IMR-90 (cell line): ENCODE measurements around the gene OGDHL. TPM values are rescaled to one million over a fixed set of nuclear protein-coding genes. Genes with fewer than 3 reads are reported as not detected.

Experiments used
- ATAC-seq: fragments of 200-7000 bp; cut with Tn5 transposase; 2 replicates; pipeline ENCODE4 v1.9.1; 2020; ENCODE audit warnings: low read depth, mild to moderate bottlenecking, moderate library complexity
- BruUV-seq: library from RNA; stranded (reverse); fragments of 400-500 nt; replicated peaks from 2 replicates; lab custom pipeline; 2021; lab: Mats Ljungman, UMichigan
- CTCF ChIA-PET: fragments of 300-600 bp; formaldehyde crosslinking; extraction: SDS; loops from one replicate; lab custom pipeline; 2021; ENCODE audit warnings: antibody characterized with exemption; lab: Yijun Ruan, JAX
- POLR2A ChIA-PET: fragments of 300-600 bp; sonication (Branson Sonifier 250); formaldehyde crosslinking; loops from one replicate; lab custom pipeline; 2022; ENCODE audit warnings: antibody characterized with exemption; ENCODE audit not compliant: unreplicated experiment; lab: Charles Lee
- DNase-seq: peaks from one replicate; pipeline ENCODE4 v3.0.0; 2013
- H2AFZ ChIP-seq: replicated peaks from 2 replicates; pipeline ENCODE3; 2013; ENCODE audit warnings: low read length, mild to moderate bottlenecking; ENCODE audit not compliant: poor library complexity
- H2AK5ac ChIP-seq: 2 replicates; pipeline ENCODE4 v1.6.1; 2013; ENCODE audit warnings: low read depth, low read length, inconsistent platforms
- H2AK9ac ChIP-seq: replicated peaks from 2 replicates; pipeline ENCODE3; 2013; ENCODE audit warnings: mild to moderate bottlenecking, low read depth, low read length, moderate library complexity; ENCODE audit not compliant: poor library complexity
- H2BK120ac ChIP-seq: 2 replicates; pipeline ENCODE4 v1.6.1; 2013; ENCODE audit warnings: low read depth, low read length, inconsistent platforms
- H2BK15ac ChIP-seq: 3 replicates; pipeline ENCODE4 v1.6.1; 2013; ENCODE audit warnings: low read depth, low read length, inconsistent platforms
- H2BK20ac ChIP-seq: 2 replicates; pipeline ENCODE4 v1.6.1; 2013; ENCODE audit warnings: low read depth, mild to moderate bottlenecking, inconsistent platforms, low read length, moderate library complexity
- H2BK5ac ChIP-seq: 2 replicates; pipeline ENCODE4 v1.6.1; 2013; ENCODE audit warnings: mild to moderate bottlenecking, low read depth, low read length, inconsistent platforms; ENCODE audit not compliant: poor library complexity, severe bottlenecking
- H3K14ac ChIP-seq: replicated peaks from 2 replicates; pipeline ENCODE4 v1.6.1; 2013; ENCODE audit warnings: low read depth, low read length, inconsistent platforms
- H3K18ac ChIP-seq: 2 replicates; pipeline ENCODE4 v1.6.1; 2013; ENCODE audit warnings: low read depth, low read length, control low read depth
- H3K23ac ChIP-seq: 2 replicates; pipeline ENCODE4 v1.6.1; 2013; ENCODE audit warnings: low read depth, low read length, inconsistent platforms
- H3K27ac ChIP-seq: 2 replicates; pipeline ENCODE4 v1.5.1; 2013; ENCODE audit warnings: mild to moderate bottlenecking, control low read depth, low read length; ENCODE audit not compliant: insufficient read depth
- H3K27me3 ChIP-seq: 2 replicates; pipeline ENCODE4 v1.6.1; 2013; ENCODE audit warnings: low read length; ENCODE audit not compliant: control insufficient read depth, insufficient read depth
- H3K36me3 ChIP-seq: 2 replicates; pipeline ENCODE4 v1.6.1; 2013; ENCODE audit warnings: low read length, mixed read lengths; ENCODE audit not compliant: control insufficient read depth, insufficient read depth
- H3K4ac ChIP-seq: 2 replicates; pipeline ENCODE4 v1.6.1; 2013; ENCODE audit warnings: low read depth, low read length, inconsistent platforms
- H3K4me1 ChIP-seq: 2 replicates; pipeline ENCODE4 v1.6.1; 2013; ENCODE audit warnings: low read length, mixed read lengths; ENCODE audit not compliant: control insufficient read depth, insufficient read depth
- H3K4me2 ChIP-seq: 2 replicates; pipeline ENCODE4 v1.6.1; 2013; ENCODE audit warnings: low read depth, mild to moderate bottlenecking, control low read depth, low read length, moderate library complexity
- H3K4me3 ChIP-seq: 2 replicates; pipeline ENCODE4 v1.5.1; 2013; ENCODE audit warnings: low read depth, mild to moderate bottlenecking, control low read depth, low read length, moderate library complexity; ENCODE audit not compliant: insufficient read depth
- H3K56ac ChIP-seq: 2 replicates; pipeline ENCODE4 v1.6.1; 2013; ENCODE audit warnings: low read length, inconsistent platforms; ENCODE audit not compliant: insufficient read depth; ENCODE audit errors: extremely low read depth
- H3K79me1 ChIP-seq, 2 experiments: 2 replicates each; pipeline ENCODE4 v1.6.1; 2013; ENCODE audit warnings: low read length in 2 of 2, inconsistent platforms in 1 of 2, low read depth in 1 of 2
- H3K9ac ChIP-seq: 2 replicates; pipeline ENCODE4 v1.6.1; 2013; ENCODE audit warnings: low read depth, low read length, control low read depth
- H3K9me1 ChIP-seq: 2 replicates; pipeline ENCODE4 v1.6.1; 2013; ENCODE audit warnings: low read length, inconsistent platforms; ENCODE audit not compliant: insufficient read depth
- H3K9me3 ChIP-seq: 2 replicates; pipeline ENCODE4 v1.6.1; 2013; ENCODE audit warnings: low read length; ENCODE audit not compliant: control insufficient read depth, insufficient read depth
- H4K20me1 ChIP-seq: 2 replicates; pipeline ENCODE4 v1.6.1; 2013; ENCODE audit warnings: low read length, inconsistent platforms; ENCODE audit not compliant: insufficient read depth
- H4K5ac ChIP-seq: 2 replicates; pipeline ENCODE4 v1.6.1; 2013; ENCODE audit warnings: mild to moderate bottlenecking, low read depth, low read length, control low read depth
- H4K8ac ChIP-seq, 2 experiments: 2 replicates each; pipeline ENCODE4 v1.6.1; 2013; ENCODE audit warnings: low read depth in 2 of 2, low read length in 2 of 2, control low read depth in 1 of 2, inconsistent platforms in 1 of 2
- H4K91ac ChIP-seq: 2 replicates; pipeline ENCODE4 v1.6.1; 2013; ENCODE audit warnings: low read depth, low read length, inconsistent platforms; ENCODE audit not compliant: insufficient read depth
- CHD1 ChIP-seq: IDR thresholded peaks from 2 replicates; pipeline ENCODE4 v1.6.1; 2012; ENCODE audit warnings: low read depth, low read length, improper control_type of control experiment
- MAZ ChIP-seq: IDR thresholded peaks from 2 replicates; pipeline ENCODE4 v1.6.1; 2012; ENCODE audit warnings: low read depth, mild to moderate bottlenecking, low read length, improper control_type of control experiment, moderate library complexity, borderline replicate concordance
- MXI1 ChIP-seq: IDR thresholded peaks from 2 replicates; pipeline ENCODE4 v1.6.1; 2012; ENCODE audit warnings: low read depth, mild to moderate bottlenecking, low read length, moderate library complexity, borderline replicate concordance
- RCOR1 ChIP-seq: IDR thresholded peaks from 2 replicates; pipeline ENCODE4 v1.6.1; 2012; ENCODE audit warnings: mild to moderate bottlenecking, low read length, improper control_type of control experiment; ENCODE audit not compliant: insufficient replicate concordance
- RFX5 ChIP-seq: IDR thresholded peaks from 2 replicates; pipeline ENCODE4 v1.8.0; 2012; ENCODE audit warnings: low read depth, mild to moderate bottlenecking, low read length, moderate library complexity
- WGBS, 2 experiments: methylation state at CpG; one replicate each; pipeline versions ENCODE4 v1.1.5 to v1.1.7; 2013; ENCODE audit warnings: missing lambda C conversion rate in 2 of 2; ENCODE audit not compliant: insufficient read length in 1 of 2; ENCODE audit errors: extremely low coverage in 2 of 2; 5-methylcytosine and 5-hydroxymethylcytosine counted together
- dilution Hi-C: fragments of 300-500 bp; cut with HindIII; formaldehyde crosslinking; loops from one replicate; pipeline ENCODE4 v1.14.3; 2018; ENCODE audit warnings: low sequenced_read_pairs; ENCODE audit not compliant: unreplicated experiment
- in situ Hi-C: fragments of 300-500 bp; cut with MboI; formaldehyde crosslinking; loops from 3 replicates; pipeline ENCODE4 v1.14.3; 2019; ENCODE audit warnings: low sequenced_read_pairs, inconsistent platforms, mixed read lengths
- intact Hi-C: fragments of 100-400 bp; cut with micrococcal nuclease; formaldehyde crosslinking; loops from 2 replicates; pipeline ENCODE4 v1.10.0; 2022
- polyA plus RNA-seq, 3 experiments: library from polyadenylated mRNA; depleted of rRNA; stranded (reverse); fragments of >200 nt; gene quantifications; 2 replicates each; pipeline ENCODE4 v1.2.3, GENCODE V29; 2012; ENCODE audit warnings: low replicate concordance in 1 of 3
- total RNA-seq: library from RNA; depleted of rRNA; stranded (reverse); fragments of >200 nt; gene quantifications from 2 replicates; pipeline ENCODE4 v1.2.3, GENCODE V29; 2012

Gene OGDHL
- total and polyA plus RNA-seq, 2 of the 4 experiments (the other 2 are of a cell fraction): 0.18 to 0.27 TPM

DNA sequence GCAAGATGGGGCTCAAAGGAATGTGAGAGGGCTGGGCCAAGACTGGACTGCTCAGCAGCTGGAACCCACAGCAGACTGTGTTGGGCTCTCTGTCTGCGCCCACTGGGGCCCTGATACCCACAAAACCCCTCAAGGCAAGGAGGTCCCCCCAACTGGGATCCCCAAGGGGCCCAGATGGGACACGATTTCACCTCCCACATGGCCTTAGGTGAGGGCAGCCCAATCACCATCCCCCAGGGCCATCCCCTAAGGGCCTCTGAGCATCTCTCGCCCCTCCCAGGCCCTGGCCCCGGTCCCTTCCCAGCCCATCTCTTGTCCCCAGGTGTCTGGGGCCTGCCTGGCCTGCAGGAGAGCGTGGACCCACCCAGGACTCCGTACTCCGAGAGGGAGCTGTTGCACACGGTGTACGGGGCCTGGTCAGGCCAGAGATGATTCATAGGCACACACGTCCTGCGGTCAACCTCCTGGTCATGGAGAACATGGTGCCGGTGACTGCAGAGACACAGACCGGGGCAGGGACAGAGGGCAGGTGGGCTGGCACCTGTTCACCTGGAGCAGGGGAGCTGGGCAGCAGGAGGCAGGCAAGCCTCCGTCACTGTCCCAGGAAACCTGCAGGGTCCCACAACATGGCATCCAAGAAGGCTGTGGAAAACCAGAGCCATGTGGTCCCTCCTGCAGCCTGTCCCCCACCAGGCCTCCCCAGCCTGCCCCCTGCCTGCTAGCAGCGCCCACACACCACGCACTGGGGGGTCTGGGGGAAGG, 21.6 kb downstream of the OGDHL start:
- H3K18ac ChIP-seq: no peak overlapping the region
- H2AK5ac ChIP-seq: no peak overlapping the region
- H3K4me3 ChIP-seq: no peak overlapping the region
- WGBS, 2 experiments: 84% methylated on average over 9 of the region's 16 CpGs; no CpG with 5 or more reads in 1 of the 2 experiments
- H4K91ac ChIP-seq: no peak overlapping the region
- H2AK9ac ChIP-seq: no peak overlapping the region
- no peak overlapping the region for H2AFZ ChIP-seq
- POLR2A ChIA-PET: no interaction called here
- BruUV-seq: no TSS peak
- H2BK5ac ChIP-seq: no peak overlapping the region
- no peak overlapping the region for H4K5ac ChIP-seq
- DNase-seq (no peak), ATAC-seq (no peak; the same call in 1 of the 2 replicates)
- H3K56ac ChIP-seq: no peak overlapping the region
- H3K4me2 ChIP-seq: no peak overlapping the region
- H2BK120ac ChIP-seq: no peak overlapping the region
- no peaks in the 10 kb centered on the region for H4K20me1 ChIP-seq
- H2BK15ac ChIP-seq: no peak overlapping the region
- in situ Hi-C loops: no loop called here
- H3K4me1 ChIP-seq: no peaks in the 10 kb centered on the region
- CTCF ChIA-PET: no interaction called here
- TF ChIP-seq RCOR1 (no peak), RFX5 (no peak), MAZ (no peak), CHD1 (no peak), MXI1 (no peak)
- no peak overlapping the region for H2BK20ac ChIP-seq
- H4K8ac ChIP-seq: no peak overlapping the region
- H3K27ac ChIP-seq: no peak overlapping the region
- H3K9ac ChIP-seq: no peak overlapping the region
- intact Hi-C loops: no loop called here
- no peaks in the 10 kb centered on the region; the same call in 1 of the 2 replicates for H3K9me1 ChIP-seq
- H3K9me3 ChIP-seq: no peaks in the 10 kb centered on the region
- no peak overlapping the region for H3K14ac ChIP-seq
- dilution Hi-C loops: no loop called here
- no peaks in the 10 kb centered on the region for H3K36me3 ChIP-seq
- H3K23ac ChIP-seq: no peak overlapping the region
- no peak overlapping the region for H3K4ac ChIP-seq
- H3K79me1 ChIP-seq: no peaks in the 10 kb centered on the region
- no peaks in the 10 kb centered on the region for H3K27me3 ChIP-seq
